ENCODE data around the gene ARHGEF11.

The ARHGEF11 gene

GRCh38 chr1:156944268-156944667, 101.3 kb downstream of the ARHGEF11 start:
- no peak for DNase-seq (ENCODE audit: extremely low spot score)
- ChIA-PET CTCF (no interaction called here), POLR2A (no interaction called here)
- no peak for TF ChIP-seq FOXK2 (IDR thresholded peaks at IDR 0.05)
- TF ChIP-seq TARDBP (IDR thresholded peaks at IDR 0.05), result no peak
- TF ChIP-seq L3MBTL2 (conservative IDR thresholded peaks at IDR 0.05), result no peak
- TF ChIP-seq FOXA1 (IDR thresholded peaks at IDR 0.05), result no peak

DNA sequence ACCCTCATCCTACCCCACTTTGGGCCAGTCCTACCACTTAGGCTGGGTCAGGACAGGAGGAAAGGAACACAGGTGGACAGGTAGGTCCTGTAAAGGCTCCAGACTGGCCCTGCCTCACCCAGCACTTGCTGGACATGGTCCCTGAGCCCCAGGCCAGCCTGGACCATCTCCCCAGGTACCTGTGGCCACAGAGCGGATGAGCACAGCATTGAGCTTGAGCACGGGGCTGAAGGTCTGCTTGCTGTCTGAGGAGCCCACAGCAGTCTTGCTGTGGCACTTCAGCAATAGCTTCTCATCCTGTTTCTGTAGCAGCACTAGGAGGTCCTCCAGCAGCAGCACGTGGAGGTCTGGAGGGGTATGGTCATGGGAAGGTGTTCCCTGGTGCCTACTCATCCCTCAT, 101.8 kb downstream of the ARHGEF11 start:
- no peak for DNase-seq (ENCODE audit: extremely low spot score)
- TF ChIP-seq NFRKB (IDR thresholded peaks at IDR 0.05) (no peak), FOXA1 (IDR thresholded peaks at IDR 0.05) (no peak), SP1 (IDR thresholded peaks at IDR 0.05) (no peak), ZNF384 (IDR thresholded peaks at IDR 0.05) (no peak), ELF4 (IDR thresholded peaks at IDR 0.05) (no peak), TARDBP (IDR thresholded peaks at IDR 0.05) (no peak), BHLHE40 (IDR thresholded peaks at IDR 0.05; ENCODE audit: borderline replicate concordance) (no peak), LEF1 (IDR thresholded peaks at IDR 0.05; ENCODE audit: borderline replicate concordance) (no peak), SUZ12 (IDR thresholded peaks at IDR 0.05) (no peak), FOXM1 (IDR thresholded peaks at IDR 0.05; ENCODE audit: borderline replicate concordance) (no peak), FOXK2 (IDR thresholded peaks at IDR 0.05) (no peak), CTBP1 (IDR thresholded peaks at IDR 0.05; ENCODE audit: borderline replicate concordance) (no peak), ARNT (IDR thresholded peaks at IDR 0.05) (no peak), L3MBTL2 (conservative IDR thresholded peaks at IDR 0.05) (no peak)
- CTCF ChIA-PET, result no interaction called here
- POLR2A ChIA-PET, result no interaction called here

- ChIA-PET POLR2A (interaction anchor here (1.3 kb wide), 1 partner anchor 214 kb away, joined by 5 read pairs; the partner anchor contains the start of genes ISG20L2 and METTL25B), CTCF (no interaction called here)
- TF ChIP-seq L3MBTL2 (conservative IDR thresholded peaks at IDR 0.05), result no peak
- no peak for TF ChIP-seq TARDBP (IDR thresholded peaks at IDR 0.05)
- TF ChIP-seq CTBP1 (IDR thresholded peaks at IDR 0.05; ENCODE audit: borderline replicate concordance), result no peak
- TF ChIP-seq SP1 (IDR thresholded peaks at IDR 0.05), result no peak
- TF ChIP-seq LEF1 (IDR thresholded peaks at IDR 0.05; ENCODE audit: borderline replicate concordance), result no peak
- TF ChIP-seq PKNOX1 (IDR thresholded peaks at IDR 0.05), result no peak
- TF ChIP-seq SUZ12 (IDR thresholded peaks at IDR 0.05), result no peak
- TF ChIP-seq FOXM1 (IDR thresholded peaks at IDR 0.05; ENCODE audit: borderline replicate concordance), result no peak
- TF ChIP-seq FOXK2 (IDR thresholded peaks at IDR 0.05), result no peak
- TF ChIP-seq ELF4 (IDR thresholded peaks at IDR 0.05), result no peak
- no peak for TF ChIP-seq BHLHE40 (IDR thresholded peaks at IDR 0.05; ENCODE audit: borderline replicate concordance)
- TF ChIP-seq FOXA1 (IDR thresholded peaks at IDR 0.05), result no peak
- TF ChIP-seq ARNT (IDR thresholded peaks at IDR 0.05), result no peak
- TF ChIP-seq ZNF384 (IDR thresholded peaks at IDR 0.05), result no peak
- no peak for TF ChIP-seq NFRKB (IDR thresholded peaks at IDR 0.05)
- no peak for TF ChIP-seq HDGF (IDR thresholded peaks at IDR 0.05; ENCODE audit: borderline replicate concordance)
These were observed 103.0 kb downstream of the ARHGEF11 start for GRCh38 chr1:156942576-156942975.

GRCh38 chr1:156942176-156942575, 103.4 kb downstream of the ARHGEF11 start:
- POLR2A ChIA-PET, result interaction anchor here (1.3 kb wide), 1 partner anchor 214 kb away, joined by 5 read pairs; the partner anchor contains the start of genes ISG20L2 and METTL25B
- TF ChIP-seq FOXA1 (IDR thresholded peaks at IDR 0.05), result no peak
- TF ChIP-seq LEF1 (IDR thresholded peaks at IDR 0.05; ENCODE audit: borderline replicate concordance), result no peak
- TF ChIP-seq TARDBP (IDR thresholded peaks at IDR 0.05), result no peak
- TF ChIP-seq BHLHE40 (IDR thresholded peaks at IDR 0.05; ENCODE audit: borderline replicate concordance), result no peak
- TF ChIP-seq SUZ12 (IDR thresholded peaks at IDR 0.05), result no peak
- no peak for TF ChIP-seq FOXK2 (IDR thresholded peaks at IDR 0.05)
- TF ChIP-seq ARNT (IDR thresholded peaks at IDR 0.05), result no peak
- no peak for TF ChIP-seq SP1 (IDR thresholded peaks at IDR 0.05)
- TF ChIP-seq CTBP1 (IDR thresholded peaks at IDR 0.05; ENCODE audit: borderline replicate concordance), result no peak
- TF ChIP-seq NFRKB (IDR thresholded peaks at IDR 0.05), result no peak
- no peak for TF ChIP-seq ELF4 (IDR thresholded peaks at IDR 0.05)
- TF ChIP-seq HDGF (IDR thresholded peaks at IDR 0.05; ENCODE audit: borderline replicate concordance), result no peak
- no peak for TF ChIP-seq ZNF384 (IDR thresholded peaks at IDR 0.05)

More at GRCh38 chr1:156942576-156942975, 103.0 kb downstream of the ARHGEF11 start:
- no peak for DNase-seq (ENCODE audit: extremely low spot score)

GRCh38 chr1:156941675-156942074, 103.9 kb downstream of the ARHGEF11 start:
- POLR2A ChIA-PET, result interaction anchor here (1.3 kb wide), 1 partner anchor 213 kb away, joined by 5 read pairs; the partner anchor contains the start of genes ISG20L2 and METTL25B
- DNase-seq (ENCODE audit: extremely low spot score), result no peak
- CTCF ChIA-PET, result interaction anchor here (1.8 kb wide), 1 partner anchor 13 kb away, joined by 13 read pairs; no protein-coding TSS in a partner anchor
- no peak for TF ChIP-seq CTBP1 (IDR thresholded peaks at IDR 0.05; ENCODE audit: borderline replicate concordance)
- no peak for TF ChIP-seq TARDBP (IDR thresholded peaks at IDR 0.05)
- TF ChIP-seq HDGF (IDR thresholded peaks at IDR 0.05; ENCODE audit: borderline replicate concordance), result no peak
- no peak for TF ChIP-seq SP1 (IDR thresholded peaks at IDR 0.05)
- no peak for TF ChIP-seq NFRKB (IDR thresholded peaks at IDR 0.05)
- no peak for TF ChIP-seq ZNF384 (IDR thresholded peaks at IDR 0.05)

More at GRCh38 chr1:156942176-156942575, 103.4 kb downstream of the ARHGEF11 start:
- CTCF ChIA-PET, result interaction anchor here (1.8 kb wide), 1 partner anchor 14 kb away, joined by 13 read pairs; no protein-coding TSS in a partner anchor
- DNase-seq (ENCODE audit: extremely low spot score), result no peak

- ChIA-PET POLR2A (no interaction called here), CTCF (interaction anchor here (1.0 kb wide), 1 partner anchor 9 kb away, joined by 3 read pairs; no protein-coding TSS in a partner anchor)
- TF ChIP-seq PKNOX1 (IDR thresholded peaks at IDR 0.05) (no peak), SP1 (IDR thresholded peaks at IDR 0.05) (no peak), BHLHE40 (IDR thresholded peaks at IDR 0.05; ENCODE audit: borderline replicate concordance) (no peak), ARNT (IDR thresholded peaks at IDR 0.05) (no peak), ZNF384 (IDR thresholded peaks at IDR 0.05) (no peak), TARDBP (IDR thresholded peaks at IDR 0.05) (no peak), L3MBTL2 (conservative IDR thresholded peaks at IDR 0.05) (no peak), ELF4 (IDR thresholded peaks at IDR 0.05) (no peak), FOXM1 (IDR thresholded peaks at IDR 0.05; ENCODE audit: borderline replicate concordance) (no peak)
- no peak for DNase-seq (ENCODE audit: extremely low spot score)
These were observed 105.7 kb downstream of the ARHGEF11 start for GRCh38 chr1:156939786-156940334.
